ENCODE data around the gene SVEP1.

SVEP1 gene

GRCh38 chr9:110582156-110582555, 2.6 kb upstream of the SVEP1 start:
- Histone ChIP-seq H3K9ac (no peak overlapping the region), H3K4me2 (no peak overlapping the region), H3K36me3 (no peaks in the 10 kb centered on the region), H3K9me3 (peaks cover 20% of the 10 kb centered on the region), H4K20me1 (no peaks in the 10 kb centered on the region), H3K4me1 (no peaks in the 10 kb centered on the region), H3K27me3 (no peaks in the 10 kb centered on the region), H3K27ac (no peak overlapping the region), H3K4me3 (no peak overlapping the region)
- no peak for TF ChIP-seq Cebpa-rat (IDR thresholded peaks at IDR 0.05)

GRCh38 chr9:110580850-110581249, 1.3 kb upstream of the SVEP1 start:
- Histone ChIP-seq H3K9ac (no peak overlapping the region), H3K27ac (no peak overlapping the region), H3K9me3 (peaks cover 20% of the 10 kb centered on the region), H3K27me3 (no peaks in the 10 kb centered on the region), H3K4me3 (no peak overlapping the region), H3K4me1 (no peaks in the 10 kb centered on the region), H4K20me1 (no peaks in the 10 kb centered on the region), H3K36me3 (no peaks in the 10 kb centered on the region), H3K4me2 (no peak overlapping the region)
- no peak for TF ChIP-seq Cebpa-rat (IDR thresholded peaks at IDR 0.05)

GRCh38 chr9:110579862-110580219, 300 bp upstream of the SVEP1 start:
- H3K9me3 ChIP-seq, result peaks cover 20% of the 10 kb centered on the region
- H3K4me3 ChIP-seq, result no peak overlapping the region
- no peaks in the 10 kb centered on the region for H3K36me3 ChIP-seq
- no peak overlapping the region for H3K9ac ChIP-seq
- TF ChIP-seq Cebpa-rat (IDR thresholded peaks at IDR 0.05), result no peak
- no peak overlapping the region for H3K27ac ChIP-seq
- no peaks in the 10 kb centered on the region for H4K20me1 ChIP-seq
- no peak overlapping the region for H3K4me2 ChIP-seq
- H3K4me1 ChIP-seq, result no peaks in the 10 kb centered on the region
- H3K27me3 ChIP-seq, result no peaks in the 10 kb centered on the region

GRCh38 chr9:110578575-110579033, 937 bp downstream of the SVEP1 start:
- Histone ChIP-seq H3K9ac (no peak overlapping the region), H4K20me1 (no peaks in the 10 kb centered on the region), H3K4me3 (no peak overlapping the region), H3K4me2 (no peak overlapping the region), H3K27me3 (no peaks in the 10 kb centered on the region), H3K4me1 (no peaks in the 10 kb centered on the region), H3K36me3 (no peaks in the 10 kb centered on the region), H3K27ac (no peak overlapping the region), H3K9me3 (peaks cover 20% of the 10 kb centered on the region)
- TF ChIP-seq Cebpa-rat (IDR thresholded peaks at IDR 0.05), result no peak

DNA sequence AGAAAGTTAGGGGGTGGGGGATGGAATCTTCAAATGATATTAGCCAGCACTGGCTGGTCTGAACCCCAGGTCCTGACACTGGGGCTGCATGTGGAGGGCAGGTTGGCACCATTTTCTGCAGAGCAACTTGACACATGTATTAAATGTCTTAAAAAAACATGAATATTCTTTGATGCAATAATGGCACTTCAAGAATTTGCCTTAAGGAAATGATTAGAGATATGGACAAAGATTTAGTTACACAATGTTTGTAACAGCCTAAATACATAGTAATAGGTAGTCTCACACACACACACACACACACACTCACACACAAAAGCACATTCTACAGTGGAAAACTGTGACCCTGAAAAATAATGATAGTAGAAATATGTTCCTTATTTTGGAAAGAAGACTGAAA, 3.6 kb downstream of the SVEP1 start:
- no peak overlapping the region for H3K4me2 ChIP-seq

DNA sequence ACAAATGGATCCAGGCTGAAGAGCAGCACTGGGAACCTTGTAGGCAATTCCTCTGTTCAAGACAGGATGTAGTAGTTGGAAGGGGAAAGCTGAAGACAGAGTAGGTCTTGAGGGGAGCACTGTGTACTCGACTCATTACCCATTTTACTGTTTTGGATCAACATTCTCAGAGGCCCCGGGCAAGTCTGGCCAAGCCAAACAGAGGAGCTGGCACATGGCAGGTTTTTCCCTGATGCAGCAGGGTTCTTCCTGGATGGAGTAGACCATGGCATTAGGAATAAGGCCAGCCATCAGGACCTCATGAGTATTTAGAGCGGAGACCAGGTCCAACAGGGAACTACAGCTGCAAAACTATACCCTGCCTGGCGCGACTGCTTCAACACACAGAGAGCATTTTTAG, 4.4 kb downstream of the SVEP1 start:
- TF ChIP-seq Cebpa-rat (IDR thresholded peaks at IDR 0.05), result no peak
- Histone ChIP-seq H4K20me1 (no peaks in the 10 kb centered on the region), H3K27ac (no peak overlapping the region), H3K4me2 (no peak overlapping the region), H3K27me3 (no peaks in the 10 kb centered on the region), H3K4me1 (no peaks in the 10 kb centered on the region), H3K4me3 (no peak overlapping the region), H3K9ac (no peak overlapping the region), H3K36me3 (no peaks in the 10 kb centered on the region), H3K9me3 (peaks cover 20% of the 10 kb centered on the region)

More for the DNA sequence above, 3.6 kb downstream of the SVEP1 start:
- no peaks in the 10 kb centered on the region for H3K4me1 ChIP-seq
- no peak overlapping the region for H3K4me3 ChIP-seq
- TF ChIP-seq Cebpa-rat (IDR thresholded peaks at IDR 0.05), result no peak
- H3K9me3 ChIP-seq, result peaks cover 20% of the 10 kb centered on the region
- H4K20me1 ChIP-seq, result no peaks in the 10 kb centered on the region
- H3K27me3 ChIP-seq, result no peaks in the 10 kb centered on the region
- no peak overlapping the region for H3K9ac ChIP-seq
- no peaks in the 10 kb centered on the region for H3K36me3 ChIP-seq
- no peak overlapping the region for H3K27ac ChIP-seq

- Histone ChIP-seq H3K4me1 (no peaks in the 10 kb centered on the region), H4K20me1 (no peaks in the 10 kb centered on the region), H3K4me2 (no peak overlapping the region), H3K27me3 (no peaks in the 10 kb centered on the region), H3K36me3 (no peaks in the 10 kb centered on the region), H3K4me3 (no peak overlapping the region), H3K9ac (no peak overlapping the region), H3K27ac (no peak overlapping the region), H3K9me3 (peaks cover 2% of the 10 kb centered on the region; the same call in 1 of the 2 replicates)
- no peak for TF ChIP-seq Cebpa-rat (IDR thresholded peaks at IDR 0.05)
These were observed 6.2 kb downstream of the SVEP1 start for GRCh38 chr9:110573305-110573704.

DNA sequence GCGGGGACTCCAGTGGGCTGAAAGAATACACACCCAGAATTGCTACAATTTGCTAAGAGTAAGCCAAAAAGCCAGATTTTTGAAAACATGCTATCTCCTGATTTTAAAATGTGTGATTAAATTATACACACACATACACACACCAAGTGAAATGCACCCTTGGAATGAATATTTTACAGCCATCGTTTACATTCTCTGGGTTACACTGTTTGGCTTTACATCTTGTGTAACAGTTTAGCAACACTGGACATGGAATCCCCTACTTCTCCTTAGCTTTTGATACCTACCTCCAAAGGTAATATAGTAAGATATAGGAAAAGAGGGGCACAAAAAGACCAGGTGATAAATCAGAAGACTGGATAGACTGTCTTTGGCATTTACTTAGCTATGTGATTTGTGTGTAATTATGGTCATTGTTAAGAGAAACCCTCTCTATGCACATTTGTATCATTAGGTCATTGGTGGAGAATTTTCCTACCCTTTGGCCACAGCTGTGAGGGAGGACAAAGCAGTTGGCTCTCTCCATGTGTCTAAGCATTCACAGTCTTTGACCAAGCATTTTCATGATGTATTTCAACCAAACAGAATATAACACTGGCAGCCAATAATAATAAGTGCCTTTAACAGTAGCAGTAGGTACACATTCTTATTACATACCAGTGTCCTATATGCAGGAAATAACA, 7.6 kb downstream of the SVEP1 start:
- H4K20me1 ChIP-seq, result no peaks in the 10 kb centered on the region

GRCh38 chr9:110566156-110566555, 13.4 kb downstream of the SVEP1 start:
- Histone ChIP-seq H3K36me3 (no peaks in the 10 kb centered on the region), H3K27me3 (no peaks in the 10 kb centered on the region), H3K4me3 (no peak overlapping the region), H4K20me1 (no peaks in the 10 kb centered on the region), H3K4me1 (no peaks in the 10 kb centered on the region), H3K9me3 (no peaks in the 10 kb centered on the region), H3K9ac (no peak overlapping the region), H3K4me2 (no peak overlapping the region), H3K27ac (no peak overlapping the region)
- no peak for TF ChIP-seq Cebpa-rat (IDR thresholded peaks at IDR 0.05)

More for the DNA sequence above, 7.6 kb downstream of the SVEP1 start:
- no peak overlapping the region for H3K4me3 ChIP-seq
- no peak overlapping the region for H3K27ac ChIP-seq
- H3K4me2 ChIP-seq, result no peak overlapping the region
- no peaks in the 10 kb centered on the region for H3K36me3 ChIP-seq
- no peak overlapping the region for H3K9ac ChIP-seq
- H3K4me1 ChIP-seq, result no peaks in the 10 kb centered on the region
- H3K27me3 ChIP-seq, result no peaks in the 10 kb centered on the region
- TF ChIP-seq Cebpa-rat (IDR thresholded peaks at IDR 0.05), result no peak
- H3K9me3 ChIP-seq, result no peaks in the 10 kb centered on the region

- no peak overlapping the region for H3K27ac ChIP-seq
- H3K4me2 ChIP-seq, result no peak overlapping the region
- H3K4me3 ChIP-seq, result no peak overlapping the region
- H3K4me1 ChIP-seq, result no peaks in the 10 kb centered on the region
- no peaks in the 10 kb centered on the region for H3K27me3 ChIP-seq
- no peaks in the 10 kb centered on the region for H3K36me3 ChIP-seq
- no peaks in the 10 kb centered on the region for H3K9me3 ChIP-seq
- no peak for TF ChIP-seq Cebpa-rat (IDR thresholded peaks at IDR 0.05)
- no peaks in the 10 kb centered on the region for H4K20me1 ChIP-seq
- no peak overlapping the region for H3K9ac ChIP-seq
These were observed 17.7 kb downstream of the SVEP1 start for GRCh38 chr9:110561826-110562225.

DNA sequence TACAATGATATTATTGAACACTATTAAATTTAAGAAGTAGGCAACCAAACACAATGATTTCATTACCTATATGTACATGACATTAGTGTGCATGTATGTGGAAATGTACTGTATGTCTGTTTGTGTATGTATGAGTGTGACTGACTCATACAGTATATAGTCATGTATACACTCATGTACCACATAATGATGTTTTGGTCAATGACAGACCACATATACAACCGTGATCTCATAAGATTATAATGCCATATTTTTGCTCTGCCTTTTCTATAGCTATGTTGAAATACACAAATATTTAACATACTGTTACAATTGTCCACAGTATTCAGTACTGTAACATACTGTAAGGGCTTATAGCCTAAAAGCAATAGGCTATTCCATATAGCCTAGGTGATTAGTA, 19.7 kb downstream of the SVEP1 start:
- Histone ChIP-seq H4K20me1 (no peaks in the 10 kb centered on the region), H3K27ac (no peak overlapping the region), H3K9ac (no peak overlapping the region), H3K27me3 (no peaks in the 10 kb centered on the region), H3K36me3 (no peaks in the 10 kb centered on the region), H3K4me3 (no peak overlapping the region), H3K4me2 (no peak overlapping the region), H3K9me3 (no peaks in the 10 kb centered on the region), H3K4me1 (no peaks in the 10 kb centered on the region)
- no peak for TF ChIP-seq Cebpa-rat (IDR thresholded peaks at IDR 0.05)
